ENCODE measurements around the gene REM2.

The REM2 gene

DNA sequence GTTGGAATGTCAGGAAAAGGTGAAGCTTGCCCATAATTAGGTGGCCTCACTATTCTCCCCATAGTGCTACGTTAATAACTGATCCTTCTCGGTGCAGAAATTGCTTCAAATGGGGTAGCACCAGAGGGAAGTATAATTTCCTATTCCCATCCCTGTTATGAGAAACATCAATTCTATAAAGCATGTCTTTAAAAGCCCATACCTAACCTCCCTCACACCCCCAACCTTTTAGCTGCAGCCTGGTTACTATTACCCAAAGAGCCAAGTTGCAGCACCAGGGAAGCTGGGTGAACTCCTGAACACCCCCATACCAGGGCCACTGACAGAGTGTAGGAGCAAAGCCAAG lies 20.7 kb downstream of the REM2 start:
- Histone ChIP-seq H3K27me3 (ENCODE audit: insufficient read depth, poor library complexity, severe bottlenecking) (no peaks in the 10 kb centered on the region), H3K4me3 (replicated peaks; ENCODE audit: insufficient read depth, low read length) (no peak overlapping the region), H3K27ac (replicated peaks) (no peak overlapping the region)
- DNase-seq (ENCODE audit: low read depth in 1 of 2, low spot score in 1 of 2) = no peak
- no peak for TF ChIP-seq POLR2AphosphoS5 (IDR thresholded peaks at IDR 0.05; ENCODE audit: low read depth)
- TF ChIP-seq, protein P1, sequence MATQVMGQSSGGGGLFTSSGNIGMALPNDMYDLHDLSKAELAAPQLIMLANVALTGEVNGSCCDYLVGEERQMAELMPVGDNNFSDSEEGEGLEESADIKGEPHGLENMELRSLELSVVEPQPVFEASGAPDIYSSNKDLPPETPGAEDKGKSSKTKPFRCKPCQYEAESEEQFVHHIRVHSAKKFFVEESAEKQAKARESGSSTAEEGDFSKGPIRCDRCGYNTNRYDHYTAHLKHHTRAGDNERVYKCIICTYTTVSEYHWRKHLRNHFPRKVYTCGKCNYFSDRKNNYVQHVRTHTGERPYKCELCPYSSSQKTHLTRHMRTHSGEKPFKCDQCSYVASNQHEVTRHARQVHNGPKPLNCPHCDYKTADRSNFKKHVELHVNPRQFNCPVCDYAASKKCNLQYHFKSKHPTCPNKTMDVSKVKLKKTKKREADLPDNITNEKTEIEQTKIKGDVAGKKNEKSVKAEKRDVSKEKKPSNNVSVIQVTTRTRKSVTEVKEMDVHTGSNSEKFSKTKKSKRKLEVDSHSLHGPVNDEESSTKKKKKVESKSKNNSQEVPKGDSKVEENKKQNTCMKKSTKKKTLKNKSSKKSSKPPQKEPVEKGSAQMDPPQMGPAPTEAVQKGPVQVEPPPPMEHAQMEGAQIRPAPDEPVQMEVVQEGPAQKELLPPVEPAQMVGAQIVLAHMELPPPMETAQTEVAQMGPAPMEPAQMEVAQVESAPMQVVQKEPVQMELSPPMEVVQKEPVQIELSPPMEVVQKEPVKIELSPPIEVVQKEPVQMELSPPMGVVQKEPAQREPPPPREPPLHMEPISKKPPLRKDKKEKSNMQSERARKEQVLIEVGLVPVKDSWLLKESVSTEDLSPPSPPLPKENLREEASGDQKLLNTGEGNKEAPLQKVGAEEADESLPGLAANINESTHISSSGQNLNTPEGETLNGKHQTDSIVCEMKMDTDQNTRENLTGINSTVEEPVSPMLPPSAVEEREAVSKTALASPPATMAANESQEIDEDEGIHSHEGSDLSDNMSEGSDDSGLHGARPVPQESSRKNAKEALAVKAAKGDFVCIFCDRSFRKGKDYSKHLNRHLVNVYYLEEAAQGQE (IDR thresholded peaks at IDR 0.05; ENCODE audit: insufficient replicate concordance, low read depth) = no peak
- no peak for TF ChIP-seq SPI1 (IDR thresholded peaks at IDR 0.05; ENCODE audit: borderline replicate concordance, low read depth)
- TF ChIP-seq, protein P2, sequence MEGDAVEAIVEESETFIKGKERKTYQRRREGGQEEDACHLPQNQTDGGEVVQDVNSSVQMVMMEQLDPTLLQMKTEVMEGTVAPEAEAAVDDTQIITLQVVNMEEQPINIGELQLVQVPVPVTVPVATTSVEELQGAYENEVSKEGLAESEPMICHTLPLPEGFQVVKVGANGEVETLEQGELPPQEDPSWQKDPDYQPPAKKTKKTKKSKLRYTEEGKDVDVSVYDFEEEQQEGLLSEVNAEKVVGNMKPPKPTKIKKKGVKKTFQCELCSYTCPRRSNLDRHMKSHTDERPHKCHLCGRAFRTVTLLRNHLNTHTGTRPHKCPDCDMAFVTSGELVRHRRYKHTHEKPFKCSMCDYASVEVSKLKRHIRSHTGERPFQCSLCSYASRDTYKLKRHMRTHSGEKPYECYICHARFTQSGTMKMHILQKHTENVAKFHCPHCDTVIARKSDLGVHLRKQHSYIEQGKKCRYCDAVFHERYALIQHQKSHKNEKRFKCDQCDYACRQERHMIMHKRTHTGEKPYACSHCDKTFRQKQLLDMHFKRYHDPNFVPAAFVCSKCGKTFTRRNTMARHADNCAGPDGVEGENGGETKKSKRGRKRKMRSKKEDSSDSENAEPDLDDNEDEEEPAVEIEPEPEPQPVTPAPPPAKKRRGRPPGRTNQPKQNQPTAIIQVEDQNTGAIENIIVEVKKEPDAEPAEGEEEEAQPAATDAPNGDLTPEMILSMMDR (IDR thresholded peaks at IDR 0.05; ENCODE audit: insufficient read depth, low read length) = no peak
- no peak for TF ChIP-seq GABPA (IDR thresholded peaks at IDR 0.05; ENCODE audit: low read depth)

GRCh38 chr14:22905627-22906026 lies 22.6 kb downstream of the REM2 start:
- no peaks in the 10 kb centered on the region for H3K27me3 ChIP-seq (ENCODE audit: insufficient read depth, poor library complexity, severe bottlenecking)
- H3K27ac ChIP-seq (replicated peaks) = no peak overlapping the region
- no peak overlapping the region for H3K4me3 ChIP-seq (replicated peaks; ENCODE audit: insufficient read depth, low read length)
- DNase-seq (ENCODE audit: low read depth in 1 of 2, low spot score in 1 of 2) = no peak
- TF ChIP-seq GABPA (IDR thresholded peaks at IDR 0.05; ENCODE audit: low read depth) (no peak), POLR2AphosphoS5 (IDR thresholded peaks at IDR 0.05; ENCODE audit: low read depth) (no peak), SPI1 (IDR thresholded peaks at IDR 0.05; ENCODE audit: borderline replicate concordance, low read depth) (no peak)
- TF ChIP-seq, protein P1 (IDR thresholded peaks at IDR 0.05; ENCODE audit: insufficient replicate concordance, low read depth) = no peak
- TF ChIP-seq, protein P2 (IDR thresholded peaks at IDR 0.05; ENCODE audit: insufficient read depth, low read length) = no peak

- no peak for TF ChIP-seq GABPA (IDR thresholded peaks at IDR 0.05; ENCODE audit: low read depth)
- TF ChIP-seq, protein P1 (IDR thresholded peaks at IDR 0.05; ENCODE audit: insufficient replicate concordance, low read depth) = no peak
- TF ChIP-seq, protein P2 (IDR thresholded peaks at IDR 0.05; ENCODE audit: insufficient read depth, low read length) = no peak
- DNase-seq (ENCODE audit: low read depth in 1 of 2, low spot score in 1 of 2) = no peak
- H3K4me3 ChIP-seq (replicated peaks; ENCODE audit: insufficient read depth, low read length) = no peak overlapping the region
- no peak overlapping the region for H3K27ac ChIP-seq (replicated peaks)
- H3K27me3 ChIP-seq (ENCODE audit: insufficient read depth, poor library complexity, severe bottlenecking) = no peaks in the 10 kb centered on the region
Observed at GRCh38 chr14:22906073-22906472, 23.1 kb downstream of the REM2 start.
